Tibial artery (tissue), 4 donors: ENCODE data around the gene CDX2.

ENCODE experiments used
- DNase-seq, 2 donors: peaks; one replicate each; pipeline ENCODE4 v3.0.0-alpha.2; 2019
- H3K27ac ChIP-seq, 2 donors: fragments of 200-600 bp; sonication (generic) in 1 of 2; 1 replicate in 1 of 2; 2 replicates in 1 of 2; pipeline ENCODE4 v1.5.1; 2018 to 2019; ENCODE audit warnings: mild to moderate bottlenecking in 1 of 2
- H3K27me3 ChIP-seq, 2 donors: fragments of 200-600 bp; sonication (generic) in 1 of 2; one replicate each; pipeline versions ENCODE4 v1.5.1 to v1.6.0; 2016 to 2019
- H3K36me3 ChIP-seq, 3 donors: fragments of 200-600 bp; sonication (generic) in 2 of 3; one replicate each; pipeline ENCODE4 v1.5.1; 2016 to 2019; ENCODE audit warnings: mild to moderate bottlenecking in 2 of 3
- H3K4me1 ChIP-seq, 4 donors: fragments of 200-600 bp; sonication (generic) in 2 of 4; 1 replicate in 3 of 4; 2 replicates in 1 of 4; pipeline ENCODE4 v1.5.1; 2016 to 2019
- H3K4me3 ChIP-seq, 2 donors: fragments of 200-600 bp; sonication (generic) in 1 of 2; 1 replicate in 1 of 2; 2 replicates in 1 of 2; pipeline ENCODE4 v1.5.1; 2018 to 2019; ENCODE audit warnings: mild to moderate bottlenecking in 2 of 2
- H3K9me3 ChIP-seq, 3 donors: fragments of 200-600 bp; sonication (generic) in 1 of 3; one replicate each; pipeline ENCODE4 v1.5.1; 2016 to 2019
- intact Hi-C: fragments of 100-400 bp; cut with DNase I; formaldehyde crosslinking; loops from one replicate; pipeline ENCODE4 v1.15.0; 2023; ENCODE audit warnings: low total_unique reads
- TF ChIP-seq, protein P1 (sequence below), 2 experiments: fragments of 200-600 bp in 1 of 2; fragments of 450-650 bp in 1 of 2; IDR thresholded peaks; one replicate each; pipeline ENCODE4 v1.5.1; 2017 to 2019; ENCODE audit warnings: antibody characterized with exemption in 2 of 2, mild to moderate bottlenecking in 1 of 2, moderate library complexity in 1 of 2

CDX2 gene

GRCh38 chr13:27973291-27973690, 4.2 kb upstream of the CDX2 start:
- Histone ChIP-seq H3K4me1 (peaks cover 0 to 34% (median 20%) of the 10 kb centered on the region in 4 donors), H3K36me3 (no peaks in the 10 kb centered on the region), H3K9me3 (no peaks in the 10 kb centered on the region), H3K4me3 (no peak overlapping the region), H3K27me3 (peaks cover 0 to 100% of the 10 kb centered on the region in 2 donors), H3K27ac (no peak overlapping the region)
- TF ChIP-seq, protein P1, sequence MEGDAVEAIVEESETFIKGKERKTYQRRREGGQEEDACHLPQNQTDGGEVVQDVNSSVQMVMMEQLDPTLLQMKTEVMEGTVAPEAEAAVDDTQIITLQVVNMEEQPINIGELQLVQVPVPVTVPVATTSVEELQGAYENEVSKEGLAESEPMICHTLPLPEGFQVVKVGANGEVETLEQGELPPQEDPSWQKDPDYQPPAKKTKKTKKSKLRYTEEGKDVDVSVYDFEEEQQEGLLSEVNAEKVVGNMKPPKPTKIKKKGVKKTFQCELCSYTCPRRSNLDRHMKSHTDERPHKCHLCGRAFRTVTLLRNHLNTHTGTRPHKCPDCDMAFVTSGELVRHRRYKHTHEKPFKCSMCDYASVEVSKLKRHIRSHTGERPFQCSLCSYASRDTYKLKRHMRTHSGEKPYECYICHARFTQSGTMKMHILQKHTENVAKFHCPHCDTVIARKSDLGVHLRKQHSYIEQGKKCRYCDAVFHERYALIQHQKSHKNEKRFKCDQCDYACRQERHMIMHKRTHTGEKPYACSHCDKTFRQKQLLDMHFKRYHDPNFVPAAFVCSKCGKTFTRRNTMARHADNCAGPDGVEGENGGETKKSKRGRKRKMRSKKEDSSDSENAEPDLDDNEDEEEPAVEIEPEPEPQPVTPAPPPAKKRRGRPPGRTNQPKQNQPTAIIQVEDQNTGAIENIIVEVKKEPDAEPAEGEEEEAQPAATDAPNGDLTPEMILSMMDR (IDR thresholded peaks at IDR 0.05): no peak
- intact Hi-C loops: no loop called here
- DNase-seq: peak in 1 of 2 donors; percentile 27

DNA sequence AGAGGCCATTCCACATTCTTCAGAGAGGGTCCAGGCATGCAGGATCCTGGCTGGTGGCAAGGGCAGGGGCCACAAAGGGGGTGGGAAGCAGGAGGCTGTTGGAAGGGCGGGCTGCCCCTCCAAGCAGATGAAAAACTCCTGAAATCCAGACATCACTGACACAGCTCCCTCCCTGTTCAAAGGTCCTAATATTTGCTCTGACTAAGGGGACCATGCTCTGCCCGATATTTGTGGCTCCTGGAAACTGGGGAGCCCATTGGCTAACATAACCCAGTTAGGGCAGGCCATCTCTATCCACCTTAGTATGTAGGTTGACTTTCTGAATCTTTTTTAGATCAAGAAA, 3.3 kb upstream of the CDX2 start:
- peak in 1 of 2 donors; percentile 51 for DNase-seq
- Histone ChIP-seq H3K27me3 (peaks cover 0 to 100% of the 10 kb centered on the region in 2 donors), H3K4me1 (peaks cover 0 to 35% (median 20%) of the 10 kb centered on the region in 4 donors), H3K27ac (no peak overlapping the region), H3K36me3 (no peaks in the 10 kb centered on the region), H3K4me3 (no peak overlapping the region), H3K9me3 (no peaks in the 10 kb centered on the region)
- intact Hi-C loops: no loop called here
- TF ChIP-seq, protein P1 (IDR thresholded peaks at IDR 0.05): no peak

GRCh38 chr13:27971776-27972477, 2.8 kb upstream of the CDX2 start:
- no peak overlapping the region for H3K27ac ChIP-seq
- no peaks in the 10 kb centered on the region for H3K36me3 ChIP-seq
- TF ChIP-seq, protein P1 (IDR thresholded peaks at IDR 0.05): no peak
- intact Hi-C loops: no loop called here
- peaks cover 0 to 100% of the 10 kb centered on the region in 2 donors for H3K27me3 ChIP-seq
- H3K9me3 ChIP-seq: no peaks in the 10 kb centered on the region
- DNase-seq: peak in 1 of 2 donors; percentile 23
- peaks cover 0 to 41% (median 23%) of the 10 kb centered on the region in 4 donors for H3K4me1 ChIP-seq
- no peak overlapping the region for H3K4me3 ChIP-seq

GRCh38 chr13:27971236-27971645, 2.1 kb upstream of the CDX2 start:
- Histone ChIP-seq H3K27ac (no peak overlapping the region), H3K27me3 (peaks cover 0 to 100% of the 10 kb centered on the region in 2 donors)
- intact Hi-C loops: no loop called here

DNA sequence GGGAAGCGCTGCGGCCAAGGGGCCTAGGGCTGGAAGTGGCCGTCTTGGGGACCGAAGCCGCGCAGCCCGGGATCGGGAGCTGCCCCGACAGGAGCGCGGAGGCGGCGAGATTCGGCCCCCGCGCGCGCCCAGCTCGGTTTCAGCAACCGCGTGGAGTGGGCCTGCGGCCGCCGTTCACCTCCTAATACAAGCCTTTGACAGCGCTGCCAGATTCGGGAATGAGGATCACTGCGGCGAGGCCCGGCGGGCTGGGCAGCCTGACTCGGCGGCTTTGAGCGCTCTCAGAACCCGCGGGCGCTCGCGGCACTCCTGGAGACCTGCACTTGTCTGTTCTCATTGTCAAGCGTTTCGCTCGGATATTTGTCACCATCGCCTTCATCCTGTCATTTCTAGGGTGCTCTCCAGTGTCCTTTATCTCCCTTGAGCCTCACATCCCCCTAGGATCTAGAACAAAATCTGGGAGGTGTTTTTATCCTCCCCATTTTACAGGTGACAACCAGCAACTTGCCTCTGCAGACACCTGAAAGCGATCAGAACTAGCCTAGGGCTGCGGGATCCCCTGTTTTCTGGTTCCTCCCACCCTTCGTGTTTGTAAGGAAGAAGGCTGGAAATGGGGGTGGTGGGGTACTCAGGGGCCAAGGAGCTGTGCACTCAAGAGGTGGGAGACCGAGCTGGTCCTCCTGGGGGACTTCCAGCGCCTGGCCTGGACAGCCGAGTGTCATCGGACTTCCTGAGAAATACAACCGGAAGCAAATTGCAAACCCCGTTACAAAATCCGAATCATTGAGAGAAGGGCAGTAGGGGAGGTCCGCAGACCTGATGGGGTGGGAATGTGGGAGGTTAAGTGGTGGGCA, 1.5 kb upstream of the CDX2 start:
- intact Hi-C loops: no loop called here
- H3K36me3 ChIP-seq: no peaks in the 10 kb centered on the region
- H3K4me3 ChIP-seq: no peak overlapping the region
- TF ChIP-seq, protein P1 (IDR thresholded peaks at IDR 0.05): no peak
- H3K27ac ChIP-seq: no peak overlapping the region
- peak in 1 of 2 donors; percentile 23 for DNase-seq
- no peaks in the 10 kb centered on the region for H3K9me3 ChIP-seq
- H3K27me3 ChIP-seq: peaks cover 0 to 100% of the 10 kb centered on the region in 2 donors
- H3K4me1 ChIP-seq: peaks cover 0 to 48% (median 26%) of the 10 kb centered on the region in 4 donors

More at GRCh38 chr13:27971236-27971645, 2.1 kb upstream of the CDX2 start:
- Histone ChIP-seq H3K36me3 (no peaks in the 10 kb centered on the region), H3K4me1 (peaks cover 0 to 47% (median 28%) of the 10 kb centered on the region in 4 donors), H3K4me3 (no peak overlapping the region), H3K9me3 (no peaks in the 10 kb centered on the region)
- DNase-seq: peak in 1 of 2 donors; percentile 46
- TF ChIP-seq, protein P1 (IDR thresholded peaks at IDR 0.05): no peak
